Endothelial cell (in vitro differentiated cells): ENCODE measurements around the gene MMP23B. TPM values are rescaled to one million over a fixed set of nuclear protein-coding genes. Genes with fewer than 3 reads are reported as not detected.
"Not testable (repeated sequence)": the region's sequence is repeated elsewhere in the genome, so short reads cannot be mapped to it uniquely, and the experiment has no call there.

ENCODE experiments used
- DNase-seq: peaks from one replicate; pipeline ENCODE4 v3.0.0; 2021; ENCODE audit warnings: low spot score
- H3K27ac Mint-ChIP-seq: one replicate; pipeline ENCODE4 v1.8.0; 2021; ENCODE audit warnings: mixed read lengths, inconsistent platforms; ENCODE audit not compliant: unreplicated experiment
- H3K27me3 Mint-ChIP-seq: one replicate; pipeline ENCODE4 v1.8.0; 2021; ENCODE audit warnings: mild to moderate bottlenecking, moderate library complexity, mixed read lengths, inconsistent platforms; ENCODE audit not compliant: unreplicated experiment
- H3K36me3 Mint-ChIP-seq: one replicate; pipeline ENCODE4 v1.8.0; 2021; ENCODE audit warnings: mild to moderate bottlenecking, low read depth, mixed read lengths, inconsistent platforms; ENCODE audit not compliant: unreplicated experiment
- H3K4me1 Mint-ChIP-seq: one replicate; pipeline ENCODE4 v1.8.0; 2021; ENCODE audit warnings: mild to moderate bottlenecking, mixed read lengths, inconsistent platforms; ENCODE audit not compliant: unreplicated experiment
- H3K4me3 Mint-ChIP-seq: one replicate; pipeline ENCODE4 v1.8.0; 2021; ENCODE audit warnings: mild to moderate bottlenecking, mixed read lengths, inconsistent platforms; ENCODE audit not compliant: unreplicated experiment
- H3K9me3 Mint-ChIP-seq: one replicate; pipeline ENCODE4 v1.8.0; 2021; ENCODE audit warnings: mixed read lengths, inconsistent platforms; ENCODE audit not compliant: unreplicated experiment
- CTCF ChIP-seq: fragments of 200-600 bp; sonication (generic); IDR thresholded peaks from one replicate; pipeline ENCODE4 v1.5.0; 2021; ENCODE audit warnings: antibody characterized with exemption; ENCODE audit not compliant: unreplicated experiment
- total RNA-seq: library from RNA; stranded (reverse); fragmentation: NEBNext Ultra II Directional; extraction: Animal tissue kit (Norgen Biotek cat#: 25700); gene quantifications from one replicate; pipeline ENCODE4 v1.2.1, GENCODE V29; 2021; ENCODE audit not compliant: unreplicated experiment

The MMP23B gene
- total RNA-seq, 1 donor from 2014 or later: 26.7 TPM

- no peak overlapping the region for H3K4me3 Mint-ChIP-seq
- H3K27ac Mint-ChIP-seq: no peak overlapping the region
- no peak for DNase-seq
- peaks cover 14% of the 10 kb centered on the region for H3K27me3 Mint-ChIP-seq
- no peak for TF ChIP-seq CTCF
- H3K4me1 Mint-ChIP-seq: no peaks in the 10 kb centered on the region
- no peaks in the 10 kb centered on the region for H3K9me3 Mint-ChIP-seq
- H3K36me3 Mint-ChIP-seq: no peaks in the 10 kb centered on the region
These were observed 38.0 kb upstream of the MMP23B start for GRCh38 chr1:1593834-1594601.

GRCh38 chr1:1594602-1595260 lies 37.2 kb upstream of the MMP23B start:
- Mint-ChIP-seq H3K4me1 (no peaks in the 10 kb centered on the region), H3K9me3 (no peaks in the 10 kb centered on the region), H3K27me3 (peaks cover 14% of the 10 kb centered on the region), H3K36me3 (no peaks in the 10 kb centered on the region), H3K4me3 (no peak overlapping the region), H3K27ac (no peak overlapping the region)
- no peak for DNase-seq
- TF ChIP-seq CTCF: no peak

- H3K27ac Mint-ChIP-seq, H3K4me3 Mint-ChIP-seq, DNase-seq, H3K9me3 Mint-ChIP-seq, H3K36me3 Mint-ChIP-seq, H3K4me1 Mint-ChIP-seq: not testable (repeated sequence)
- H3K27me3 Mint-ChIP-seq: peaks cover 14% of the 10 kb centered on the region
These were observed 36.6 kb upstream of the MMP23B start for GRCh38 chr1:1595341-1595740.

- Mint-ChIP-seq H3K9me3 (no peaks in the 10 kb centered on the region), H3K27me3 (peaks cover 14% of the 10 kb centered on the region), H3K36me3 (no peaks in the 10 kb centered on the region), H3K4me1 (no peaks in the 10 kb centered on the region), H3K4me3 (no peak overlapping the region), H3K27ac (no peak overlapping the region)
- DNase-seq: no peak
- no peak for TF ChIP-seq CTCF
These were observed 35.3 kb upstream of the MMP23B start for GRCh38 chr1:1596493-1597274.

GRCh38 chr1:1597275-1597930 lies 34.6 kb upstream of the MMP23B start:
- DNase-seq: no peak
- no peaks in the 10 kb centered on the region for H3K9me3 Mint-ChIP-seq
- no peak overlapping the region for H3K27ac Mint-ChIP-seq
- no peaks in the 10 kb centered on the region for H3K36me3 Mint-ChIP-seq
- no peak overlapping the region for H3K4me3 Mint-ChIP-seq
- H3K27me3 Mint-ChIP-seq: peaks cover 14% of the 10 kb centered on the region
- H3K4me1 Mint-ChIP-seq: no peaks in the 10 kb centered on the region
- peak; percentile 32 for TF ChIP-seq CTCF
